Measurements from ENCODE around the gene GPRC5D.

Gene GPRC5D

GRCh38 chr12:12903642-12904609 lies 48.0 kb downstream of the GPRC5D start:
- no peak for DNase-seq

DNA sequence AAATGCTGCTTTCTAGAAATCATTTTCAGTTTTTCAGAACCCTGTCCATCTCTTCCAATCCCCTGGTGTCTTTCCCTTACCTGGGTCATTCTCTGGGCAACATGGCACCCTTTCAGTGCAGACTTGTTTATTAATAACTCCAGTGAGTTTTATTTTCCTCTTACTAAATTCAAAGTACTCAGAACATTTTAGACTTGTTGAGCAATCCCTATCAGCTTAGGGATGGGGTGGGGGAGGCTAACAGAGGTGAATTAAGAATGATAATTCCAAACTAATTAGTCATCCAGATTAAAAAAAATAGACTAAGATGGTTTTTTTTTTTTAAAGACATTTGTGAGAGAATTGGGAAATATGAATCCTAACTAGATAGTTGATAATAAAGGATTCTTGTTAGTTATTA lies 49.9 kb downstream of the GPRC5D start:
- DNase-seq = no peak

- DNase-seq = no peak
Observed at GRCh38 chr12:12901158-12901791, 50.7 kb downstream of the GPRC5D start.

- DNase-seq = no peak
Observed at GRCh38 chr12:12900786-12901157, 51.2 kb downstream of the GPRC5D start.

- DNase-seq = no peak
Observed at GRCh38 chr12:12899530-12900380, 52.2 kb downstream of the GPRC5D start.

GRCh38 chr12:12898911-12899511 lies 53.0 kb downstream of the GPRC5D start:
- no peak for DNase-seq

DNA sequence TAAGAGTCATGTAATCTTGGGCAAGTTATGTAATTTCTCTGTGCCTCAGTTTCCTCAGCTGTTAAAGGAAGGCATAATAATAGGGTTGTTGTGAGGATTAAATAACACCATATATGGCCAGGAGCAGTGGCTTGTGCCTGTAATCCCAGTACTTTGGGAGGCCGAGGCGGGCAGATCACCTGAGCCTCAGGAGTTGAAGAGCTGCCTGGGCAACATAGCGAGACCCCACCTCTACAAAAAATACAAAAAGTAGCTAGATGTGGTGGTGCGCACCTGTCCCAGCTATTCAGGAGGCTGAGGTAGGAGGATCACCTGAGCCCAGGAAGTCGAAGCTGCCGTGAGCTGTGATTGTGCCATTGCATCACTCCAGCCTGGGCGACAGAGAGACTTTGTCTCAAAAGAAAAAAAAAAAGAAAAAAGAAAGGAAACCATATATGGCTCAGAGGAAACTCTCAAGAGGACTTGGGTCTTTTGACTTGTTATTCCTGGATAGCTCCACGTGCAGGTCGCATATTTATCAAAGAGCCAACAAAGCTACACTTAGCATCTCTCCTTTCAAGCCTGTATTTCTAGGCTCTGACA lies 53.7 kb downstream of the GPRC5D start:
- DNase-seq = no peak

GRCh38 chr12:12897302-12897701 lies 54.7 kb downstream of the GPRC5D start:
- DNase-seq = no peak

DNA sequence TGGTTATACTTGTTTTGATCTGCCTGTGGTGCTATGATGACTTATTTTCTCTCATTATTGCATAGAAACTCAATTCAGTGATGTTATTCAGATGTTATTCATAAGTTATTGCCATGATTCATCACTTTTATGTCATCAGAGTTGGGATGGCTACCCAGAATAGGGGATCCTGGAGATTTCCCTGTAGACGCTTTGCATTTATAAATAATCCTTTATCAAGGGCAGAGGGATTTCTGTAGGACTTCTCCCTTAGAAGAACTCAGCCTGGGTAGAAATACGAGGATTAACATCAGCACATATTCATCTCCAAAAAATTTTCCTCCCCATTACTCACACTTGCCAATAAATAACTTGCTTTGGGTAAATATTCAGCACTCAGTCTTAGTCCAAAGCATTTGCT lies 55.7 kb downstream of the GPRC5D start:
- DNase-seq = no peak

DNA sequence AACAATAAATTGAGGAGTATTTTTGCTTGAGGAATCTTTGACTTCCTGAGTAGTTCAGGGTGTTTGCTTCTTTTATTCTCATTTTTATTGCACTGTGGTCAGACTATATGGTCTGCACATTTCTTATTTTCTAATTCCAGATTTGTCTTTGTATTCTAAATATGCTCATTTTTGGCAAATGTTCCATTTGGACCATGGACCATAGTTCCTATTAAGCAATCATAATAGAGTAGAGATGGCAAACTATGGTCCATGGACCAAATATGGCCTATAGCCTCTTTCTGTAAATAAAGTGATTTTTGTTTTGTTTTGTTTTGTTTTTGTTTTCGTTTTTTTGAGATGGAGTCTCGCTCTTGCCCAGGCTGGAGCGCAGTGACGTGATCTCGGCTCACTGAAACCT lies 58.5 kb downstream of the GPRC5D start:
- DNase-seq = no peak

- no peak for DNase-seq
Observed at GRCh38 chr12:12892681-12893141, 59.3 kb downstream of the GPRC5D start.

DNA sequence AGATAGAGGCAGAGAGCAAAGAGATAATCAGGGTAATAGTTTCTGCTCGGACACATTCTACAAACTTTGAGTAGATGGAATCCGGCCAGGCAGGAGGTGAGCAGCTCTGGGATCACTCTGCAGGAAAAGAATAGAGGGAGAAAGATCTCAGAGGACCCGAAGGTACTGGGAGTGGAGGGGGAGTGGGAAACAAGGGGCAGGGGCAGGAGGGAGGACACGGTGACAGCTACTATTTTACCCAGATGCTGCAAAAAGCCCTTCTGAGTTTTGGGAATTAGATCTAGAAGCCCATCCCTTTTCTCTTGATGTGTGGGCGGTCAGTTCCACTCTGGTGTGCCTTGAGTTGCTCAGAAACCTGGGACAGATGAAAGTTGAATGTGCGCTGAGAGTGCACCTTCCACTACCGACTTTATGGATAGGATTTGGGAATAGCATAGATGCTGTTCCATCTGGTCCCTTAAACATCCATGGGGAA lies 60.1 kb downstream of the GPRC5D start:
- DNase-seq = no peak

DNA sequence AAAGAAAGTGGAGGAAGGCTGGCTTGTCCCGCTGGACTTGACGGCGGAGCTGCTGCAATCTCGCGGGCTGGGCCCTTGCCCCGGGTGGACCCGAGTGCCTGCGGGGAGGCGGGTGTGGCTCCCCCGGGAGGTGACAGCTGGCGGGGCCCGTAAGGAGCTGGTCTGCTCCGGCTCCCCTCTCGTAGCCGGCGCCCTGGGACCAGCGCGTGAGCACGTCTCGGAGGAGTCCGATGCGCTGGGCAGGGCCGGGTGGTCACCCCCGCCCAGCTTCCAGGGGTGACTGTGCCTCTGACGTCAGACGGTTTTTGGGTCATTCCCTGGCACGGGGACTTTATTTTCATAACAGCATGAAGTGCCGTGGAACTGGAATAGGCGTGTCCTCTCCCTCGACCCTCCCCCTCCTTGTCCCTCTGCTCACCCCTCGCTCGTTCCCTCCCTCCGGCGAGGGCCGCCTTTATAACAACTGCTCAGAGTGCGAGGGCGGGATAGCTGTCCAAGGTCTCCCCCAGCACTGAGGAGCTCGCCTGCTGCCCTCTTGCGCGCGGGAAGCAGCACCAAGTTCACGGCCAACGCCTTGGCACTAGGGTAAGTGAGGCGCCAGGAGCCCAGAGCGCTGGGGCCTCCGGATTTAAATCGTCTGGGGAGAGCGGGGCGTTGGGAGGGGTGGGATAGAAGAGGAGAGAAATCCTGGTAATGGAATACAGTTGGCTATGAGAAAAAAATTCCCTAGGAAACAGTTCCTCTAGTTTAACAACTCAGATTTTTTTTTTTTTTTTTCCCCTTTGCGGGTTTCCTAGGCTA lies 60.7 kb downstream of the GPRC5D start, which contains the start of gene GPRC5A:
Gene GPRC5A (plus strand): TSS at position 483 of the 801 bp plus-strand sequence. CDS start 16,688 bp downstream, outside the sequence.
- DNase-seq = no peak

Measured in activated effector memory CD4-positive, alpha-beta T cell treated with Interleukin-2 at 50 U/mL for 16 hours (primary cell).